ENCODE results near the gene KANSL1.
A peak's percentile ranks its signal among the peaks of the same experiment; 100 is the strongest.
"Not testable (repeated sequence)": the region's sequence is repeated elsewhere in the genome, so short reads cannot be mapped to it uniquely, and the experiment has no call there.

The KANSL1 gene

GRCh38 chr17:46032909-46033308, 160.3 kb downstream of the KANSL1 start:
- DNase-seq = no peak

- no peak for DNase-seq
Measured at GRCh38 chr17:46031920-46032319, 161.3 kb downstream of the KANSL1 start.

GRCh38 chr17:46031440-46031839, 161.8 kb downstream of the KANSL1 start:
- no peak for DNase-seq

GRCh38 chr17:46030752-46031151, 162.5 kb downstream of the KANSL1 start:
- DNase-seq = no peak

- DNase-seq = no peak
Measured at GRCh38 chr17:46029627-46030026, 163.6 kb downstream of the KANSL1 start.

- DNase-seq = no peak
Measured at GRCh38 chr17:46028981-46029565, 164.2 kb downstream of the KANSL1 start.

GRCh38 chr17:46028374-46028773, 164.9 kb downstream of the KANSL1 start:
- DNase-seq = no peak

GRCh38 chr17:46027976-46028325, 165.3 kb downstream of the KANSL1 start:
- DNase-seq = no peak

GRCh38 chr17:46027048-46027975, 165.9 kb downstream of the KANSL1 start:
- DNase-seq = peak; percentile 18

GRCh38 chr17:46026166-46027047, 166.8 kb downstream of the KANSL1 start:
- DNase-seq = no peak

- DNase-seq = peak; percentile 27
Measured at GRCh38 chr17:46025510-46026165, 167.6 kb downstream of the KANSL1 start.

- DNase-seq = no peak
Measured at GRCh38 chr17:46025060-46025459, 168.2 kb downstream of the KANSL1 start.

GRCh38 chr17:46024590-46024989, 168.6 kb downstream of the KANSL1 start:
- no peak for DNase-seq

GRCh38 chr17:46023783-46024388, 169.3 kb downstream of the KANSL1 start:
- no peak for DNase-seq

GRCh38 chr17:46023366-46023765, 169.9 kb downstream of the KANSL1 start:
- not testable (repeated sequence) for DNase-seq

GRCh38 chr17:46020998-46021397, 172.2 kb downstream of the KANSL1 start:
- DNase-seq = no peak

- no peak for DNase-seq
Measured at GRCh38 chr17:46020023-46020761, 173.0 kb downstream of the KANSL1 start.

- not testable (repeated sequence) for DNase-seq
Measured at GRCh38 chr17:46019408-46019925, 173.8 kb downstream of the KANSL1 start.

GRCh38 chr17:46013502-46014165, 179.6 kb downstream of the KANSL1 start:
- DNase-seq = no peak

GRCh38 chr17:46013127-46013501, 180.1 kb downstream of the KANSL1 start:
- no peak for DNase-seq
